Stimulated activated CD8-positive, alpha-beta memory T cell treated with anti-CD3 and anti-CD28 coated beads, Interleukin-2, amount 100 ng/mL, for 1 hour (primary cell): Measurements from ENCODE around the gene RAB11FIP2.
"Not testable (repeated sequence)": the region's sequence is repeated elsewhere in the genome, so short reads cannot be mapped to it uniquely, and the experiment has no call there.

Experiments
- DNase-seq, 2 donors: peaks; one replicate each; pipeline ENCODE4 v3.0.0-alpha.2; 2020; ENCODE audit warnings: low read depth in 2 of 2

RAB11FIP2 gene, protein sequence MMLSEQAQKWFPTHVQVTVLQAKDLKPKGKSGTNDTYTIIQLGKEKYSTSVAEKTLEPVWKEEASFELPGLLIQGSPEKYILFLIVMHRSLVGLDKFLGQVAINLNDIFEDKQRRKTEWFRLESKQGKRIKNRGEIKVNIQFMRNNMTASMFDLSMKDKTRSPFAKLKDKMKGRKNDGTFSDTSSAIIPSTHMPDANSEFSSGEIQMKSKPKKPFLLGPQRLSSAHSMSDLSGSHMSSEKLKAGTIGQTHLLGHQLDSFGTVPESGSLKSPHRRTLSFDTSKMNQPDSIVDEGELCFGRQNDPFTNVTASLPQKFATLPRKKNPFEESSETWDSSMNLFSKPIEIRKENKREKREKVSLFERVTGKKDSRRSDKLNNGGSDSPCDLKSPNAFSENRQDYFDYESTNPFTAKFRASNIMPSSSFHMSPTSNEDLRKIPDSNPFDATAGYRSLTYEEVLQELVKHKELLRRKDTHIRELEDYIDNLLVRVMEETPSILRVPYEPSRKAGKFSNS

DNA sequence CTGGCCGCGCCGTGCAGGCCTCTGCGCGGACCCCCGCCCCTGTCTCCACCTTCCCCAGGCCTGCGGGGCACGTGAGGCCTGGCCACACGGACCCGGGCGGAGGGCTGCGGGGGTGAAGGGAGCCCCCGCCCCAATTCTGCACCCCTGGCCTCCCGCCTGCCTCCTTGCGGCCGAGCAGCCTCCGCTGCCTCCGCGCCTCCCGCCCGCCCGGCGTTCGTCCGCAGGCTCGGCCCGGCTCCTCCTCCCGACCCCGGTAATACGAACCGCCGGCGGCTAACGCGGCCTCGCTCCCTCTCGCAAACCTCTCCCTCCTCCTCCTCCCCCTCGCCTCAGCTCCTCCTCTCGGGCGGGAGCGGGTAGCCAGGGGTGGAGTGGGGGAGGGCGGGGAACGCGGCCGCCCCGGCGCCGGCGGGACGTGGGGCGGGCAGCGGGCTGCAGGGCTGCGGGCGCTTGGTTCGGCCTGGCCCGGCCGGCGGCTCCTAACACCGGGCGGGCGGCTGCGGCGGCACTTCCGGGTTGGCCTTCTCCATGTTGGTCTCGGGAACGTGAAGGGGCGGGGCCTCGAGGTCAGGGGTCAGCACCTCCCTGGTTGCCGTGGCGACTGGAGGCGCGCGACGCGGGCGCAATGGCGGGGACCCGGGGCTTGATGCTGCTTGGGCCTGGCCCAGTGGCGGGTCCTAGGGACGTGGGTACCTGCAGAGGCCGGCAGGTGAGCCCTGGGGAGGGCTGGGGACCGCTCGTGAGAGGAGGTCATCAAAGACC, at the start of gene RAB11FIP2:
TSS of gene RAB11FIP2 (minus strand) at position 547 of the 762 bp plus-strand sequence. CDS start 778 bp downstream, outside the sequence.
- DNase-seq: peak; percentile 90 to 94

DNA sequence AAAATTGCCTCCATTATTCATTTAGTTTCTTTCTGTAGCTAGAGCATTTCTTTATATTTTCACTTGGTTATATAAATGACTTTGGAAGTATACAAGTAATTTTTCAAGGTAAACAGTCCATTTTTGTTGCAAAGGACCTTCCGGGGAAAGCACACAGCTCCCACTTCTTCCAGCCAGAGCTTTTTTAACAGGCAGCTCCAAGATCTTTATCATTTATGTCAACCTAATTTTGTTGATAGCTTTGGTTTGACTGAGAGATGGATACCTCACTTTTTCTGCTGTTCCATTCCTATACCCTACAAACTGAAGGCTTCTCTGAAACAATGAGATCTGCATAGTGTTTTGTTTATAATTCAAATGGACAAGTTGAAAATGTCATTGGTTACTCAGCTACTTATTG, 49.3 kb upstream of the RAB11FIP2 start:
- no peak for DNase-seq

DNA sequence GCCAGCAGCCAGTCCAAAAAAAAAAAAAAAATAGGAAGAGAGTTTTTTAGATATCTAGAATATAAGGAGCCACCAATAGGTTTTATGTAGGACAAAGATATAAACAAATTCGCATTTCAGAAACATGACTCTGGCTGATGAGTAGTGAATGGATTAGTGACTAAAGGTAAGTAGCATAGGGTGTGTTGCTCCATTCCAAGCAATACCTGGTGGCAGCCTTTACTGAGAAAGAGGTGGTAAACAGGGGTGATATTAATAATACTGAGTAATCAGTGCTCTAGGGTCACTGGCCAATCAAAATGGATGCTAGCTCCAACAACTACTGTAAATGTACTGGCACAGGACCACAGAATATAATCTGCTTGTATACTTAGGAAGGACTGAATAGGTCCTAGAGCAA, 45.5 kb upstream of the RAB11FIP2 start:
- no peak for DNase-seq

DNA sequence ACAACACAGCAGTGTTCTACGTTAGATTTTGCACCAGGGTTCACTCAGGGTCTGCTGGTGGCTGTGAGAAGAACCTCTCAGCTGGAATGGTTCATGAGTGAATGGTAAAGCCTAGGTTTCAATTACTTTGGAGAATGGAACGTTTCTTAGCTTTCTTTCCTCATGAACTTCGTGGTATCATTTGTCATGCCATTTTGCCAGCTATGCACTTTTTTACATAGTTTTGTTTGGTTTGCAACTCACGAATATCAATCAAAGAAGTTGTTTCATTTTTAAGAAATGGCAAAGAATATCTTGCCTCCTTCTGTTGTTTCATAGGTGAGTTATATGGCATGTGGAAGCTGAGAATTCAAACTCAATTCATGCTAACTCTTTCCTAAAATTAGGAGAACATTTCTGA, 34.1 kb upstream of the RAB11FIP2 start:
- DNase-seq: no peak

DNA sequence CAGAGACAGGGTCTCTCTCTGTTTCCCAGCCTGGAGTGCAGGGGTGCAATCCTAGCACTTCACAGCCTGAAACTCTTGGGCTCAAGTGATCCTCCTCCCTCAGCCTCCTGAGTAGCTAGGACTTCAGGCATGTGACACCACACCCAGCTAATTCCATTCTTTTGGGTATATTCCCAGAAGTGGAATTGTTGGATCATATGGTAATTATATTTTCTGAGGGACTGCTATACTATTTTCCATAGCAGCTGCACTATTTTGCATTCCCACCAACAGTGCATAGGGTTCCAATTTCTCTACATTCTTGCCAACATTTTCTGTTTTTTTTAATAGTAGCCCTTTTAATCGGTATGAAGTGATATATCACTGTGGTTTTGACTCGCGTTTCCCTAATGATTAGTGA, 30.0 kb upstream of the RAB11FIP2 start:
- no peak for DNase-seq

DNA sequence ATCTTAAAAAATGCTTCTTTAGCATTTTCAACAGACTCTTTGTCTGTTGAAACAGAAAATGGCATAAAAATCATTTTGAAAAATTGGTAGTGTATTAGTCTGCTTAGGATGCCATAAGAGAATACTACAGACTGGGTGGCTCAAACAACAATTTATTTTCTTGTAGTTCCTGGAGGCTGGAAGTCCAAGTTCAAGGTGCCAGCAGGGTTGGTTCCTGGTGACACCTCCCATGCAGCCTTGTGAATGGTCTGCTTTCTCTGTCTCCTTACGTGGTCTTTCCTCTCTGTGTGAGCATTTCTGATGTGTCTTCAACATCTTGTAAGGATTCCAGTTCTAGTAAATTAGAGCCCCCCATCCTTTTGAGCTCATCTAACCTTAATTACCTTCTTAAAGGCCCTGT, 26.1 kb upstream of the RAB11FIP2 start:
- DNase-seq: no peak

DNA sequence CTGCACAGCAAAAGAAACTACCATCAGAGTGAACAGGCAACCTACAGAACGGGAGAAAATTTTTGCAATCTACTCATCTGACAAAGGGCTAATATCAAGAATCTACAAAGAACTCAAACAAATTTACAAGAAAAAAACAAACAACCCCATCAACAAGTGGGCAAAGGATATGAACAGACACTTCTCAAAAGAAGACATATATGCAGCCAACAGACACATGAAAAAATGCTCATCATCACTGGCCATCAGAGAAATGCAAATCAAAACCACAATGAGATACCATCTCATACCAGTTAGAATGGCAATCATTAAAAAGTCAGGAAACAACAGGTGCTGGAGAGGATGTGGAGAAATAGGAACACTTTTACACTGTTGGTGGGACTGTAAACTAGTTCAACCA, 20.6 kb upstream of the RAB11FIP2 start:
- not testable (repeated sequence) for DNase-seq

DNA sequence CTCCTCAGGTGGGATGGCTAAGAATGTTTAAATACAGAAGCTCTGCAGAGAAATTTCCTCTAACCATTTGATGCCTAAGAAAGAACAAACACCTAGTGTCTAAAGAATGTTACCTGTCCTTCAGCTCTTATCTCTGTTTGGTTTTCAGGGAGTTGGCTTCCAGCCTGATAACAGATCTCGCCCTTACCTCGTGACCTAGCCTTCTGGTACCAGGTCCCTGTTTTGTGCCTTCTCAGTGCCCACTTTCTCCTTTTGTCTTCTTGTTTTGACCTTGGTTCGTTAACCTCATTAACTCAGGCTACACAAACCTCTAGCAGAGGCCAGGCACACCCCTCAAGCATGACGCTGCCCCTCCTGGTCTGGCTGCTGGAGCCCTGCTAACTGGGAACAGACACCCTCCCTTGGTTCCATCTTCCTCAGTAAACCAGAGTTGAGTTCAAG, 16.1 kb upstream of the RAB11FIP2 start:
- DNase-seq: no peak

DNA sequence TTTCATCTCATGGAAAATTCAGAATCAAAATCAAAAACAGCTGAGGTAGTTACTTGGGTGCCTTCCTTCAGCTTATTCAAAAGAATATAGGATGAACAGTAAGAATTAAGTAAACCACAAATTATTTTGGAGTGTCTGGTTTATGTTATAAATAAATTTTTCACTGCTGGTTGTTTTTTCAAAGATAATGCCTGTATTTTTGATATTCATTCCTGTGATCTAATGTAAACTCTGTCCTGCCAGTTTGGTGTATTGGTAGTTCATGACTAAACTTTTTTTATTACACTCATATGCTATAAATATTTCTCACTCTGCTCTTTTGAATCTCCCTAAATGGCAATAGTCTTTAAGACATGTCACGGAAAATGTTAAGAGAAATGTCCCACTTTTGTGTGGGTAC, 11.6 kb upstream of the RAB11FIP2 start:
- DNase-seq: no peak

DNA sequence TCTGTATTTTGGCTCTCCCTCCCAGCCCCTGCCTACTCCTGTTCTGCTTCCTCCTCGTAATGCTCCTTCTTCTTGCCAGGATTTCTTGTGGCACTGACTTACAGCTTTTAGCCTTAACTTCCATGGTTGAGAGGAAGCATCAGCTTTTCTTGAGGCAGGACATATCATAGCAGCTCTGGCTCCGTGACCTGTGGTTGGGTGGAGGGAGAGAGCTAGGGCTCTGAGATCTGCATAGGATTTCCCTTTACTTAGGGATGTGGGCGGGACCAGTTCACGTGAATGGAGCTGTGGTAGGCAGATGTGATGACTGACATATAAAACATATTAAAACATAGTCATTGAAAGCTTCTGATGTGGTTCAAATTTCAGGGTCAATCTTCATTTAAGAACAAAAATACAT, 10.6 kb upstream of the RAB11FIP2 start:
- DNase-seq: no peak

DNA sequence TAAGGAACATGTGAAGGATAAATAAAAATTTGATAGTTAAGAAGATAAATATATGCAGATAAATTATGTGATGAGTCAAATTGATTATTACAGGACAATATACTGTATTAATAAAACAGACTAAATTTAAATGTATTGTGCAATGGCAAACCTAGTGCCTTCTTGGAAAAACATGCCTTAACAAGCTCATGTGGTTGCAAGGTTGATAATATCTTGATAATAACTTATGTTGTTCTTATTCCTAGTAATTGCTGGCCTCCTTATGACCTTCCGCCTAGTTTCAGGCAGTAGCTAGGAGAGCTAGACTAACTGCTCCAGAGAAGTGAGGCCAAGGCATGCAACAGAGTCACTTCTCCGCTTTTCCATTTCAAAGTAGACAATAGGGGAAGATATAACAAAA, 7.6 kb upstream of the RAB11FIP2 start:
- no peak for DNase-seq

DNA sequence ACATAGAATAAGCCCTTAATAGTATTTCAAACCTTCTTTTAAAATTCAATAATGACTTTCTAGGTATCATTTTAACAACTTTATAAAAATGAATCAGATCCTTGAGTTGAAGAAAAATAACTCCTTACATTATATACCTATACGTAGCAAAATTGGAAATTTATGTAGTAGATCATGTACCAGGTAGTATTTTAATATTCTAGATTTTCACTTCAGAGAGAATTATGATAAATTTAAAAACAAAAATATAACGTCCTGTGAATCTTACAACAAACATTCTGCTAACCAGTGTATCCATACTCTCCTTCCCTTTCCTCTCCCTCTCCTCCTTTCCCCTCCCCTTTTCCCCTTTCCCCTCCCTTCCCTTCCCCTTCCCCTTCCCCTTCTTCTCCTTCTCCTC, 6.1 kb upstream of the RAB11FIP2 start:
- no peak for DNase-seq

DNA sequence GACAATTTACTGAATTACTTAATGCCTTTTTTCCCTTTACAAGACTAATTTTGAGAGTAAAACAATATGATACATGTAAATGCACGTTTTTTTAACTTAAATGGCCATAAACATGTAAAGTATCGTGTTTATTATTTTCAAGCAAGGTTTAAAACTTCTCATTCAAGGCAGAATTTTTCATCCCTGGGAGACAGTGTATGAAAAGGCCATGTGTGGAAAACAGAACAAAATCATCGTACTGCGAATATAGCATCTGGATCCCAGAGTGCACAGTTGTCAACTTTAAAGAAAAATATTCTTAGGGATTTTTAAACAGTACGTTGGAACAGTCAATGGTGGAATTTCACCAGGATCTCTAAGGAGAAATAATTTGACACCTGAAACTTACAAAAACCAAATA, 1.1 kb upstream of the RAB11FIP2 start:
- DNase-seq: no peak

DNA sequence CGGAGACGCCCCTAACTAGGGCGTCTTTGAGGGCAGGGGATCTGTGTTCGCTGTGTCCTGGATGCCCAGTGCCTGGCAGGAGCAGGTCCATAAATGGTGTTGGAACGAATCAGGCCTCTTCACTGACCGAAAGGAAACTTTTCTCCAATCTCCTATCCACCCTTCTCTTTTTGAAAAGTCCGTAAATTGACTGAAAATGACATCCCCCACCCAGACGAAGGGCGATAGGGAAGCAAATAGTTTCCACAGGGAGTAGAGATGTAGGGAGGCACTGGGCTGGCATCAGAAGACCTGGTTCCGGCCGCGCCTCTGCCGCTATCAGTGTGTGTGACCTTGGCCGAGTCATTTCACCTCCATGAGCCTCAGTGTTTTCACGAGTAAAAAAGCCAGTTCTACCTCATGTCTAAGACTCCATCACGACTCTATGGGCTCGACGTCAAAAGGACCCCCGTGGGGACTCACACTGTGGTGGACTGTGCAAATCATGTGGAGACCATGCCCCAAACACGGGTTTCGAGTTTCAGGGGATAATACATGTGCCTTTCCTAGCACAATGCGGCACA, 497 bp upstream of the RAB11FIP2 start:
- no peak for DNase-seq

DNA sequence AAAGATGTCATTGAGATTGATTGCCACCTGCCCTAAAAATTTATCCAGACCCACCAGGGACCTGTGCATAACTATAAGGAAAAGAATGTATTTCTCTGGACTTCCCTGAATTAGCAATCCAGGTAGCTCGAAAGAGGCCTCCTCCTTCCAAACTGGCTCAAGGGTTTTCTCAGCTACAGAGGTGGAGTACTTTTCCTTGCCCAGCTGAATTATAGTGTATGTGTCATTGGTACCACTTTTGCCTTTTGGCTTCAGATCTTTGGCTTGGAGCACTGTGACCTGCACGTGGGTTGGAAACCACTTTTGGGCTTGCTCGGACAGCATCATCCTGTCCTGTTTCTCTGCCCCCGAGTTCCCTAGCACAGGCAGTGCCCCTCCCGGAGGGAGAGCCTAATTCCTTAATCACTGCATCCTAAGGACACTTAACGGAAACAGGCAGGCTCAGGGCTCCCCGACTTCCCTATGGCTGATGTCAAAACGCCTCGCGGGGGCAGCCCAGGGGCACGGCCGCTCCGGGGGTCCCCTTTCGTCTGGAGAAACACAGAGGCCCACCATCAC, 825 bp downstream of the RAB11FIP2 start:
- DNase-seq: peak in 1 of 2 donors; percentile 0

DNA sequence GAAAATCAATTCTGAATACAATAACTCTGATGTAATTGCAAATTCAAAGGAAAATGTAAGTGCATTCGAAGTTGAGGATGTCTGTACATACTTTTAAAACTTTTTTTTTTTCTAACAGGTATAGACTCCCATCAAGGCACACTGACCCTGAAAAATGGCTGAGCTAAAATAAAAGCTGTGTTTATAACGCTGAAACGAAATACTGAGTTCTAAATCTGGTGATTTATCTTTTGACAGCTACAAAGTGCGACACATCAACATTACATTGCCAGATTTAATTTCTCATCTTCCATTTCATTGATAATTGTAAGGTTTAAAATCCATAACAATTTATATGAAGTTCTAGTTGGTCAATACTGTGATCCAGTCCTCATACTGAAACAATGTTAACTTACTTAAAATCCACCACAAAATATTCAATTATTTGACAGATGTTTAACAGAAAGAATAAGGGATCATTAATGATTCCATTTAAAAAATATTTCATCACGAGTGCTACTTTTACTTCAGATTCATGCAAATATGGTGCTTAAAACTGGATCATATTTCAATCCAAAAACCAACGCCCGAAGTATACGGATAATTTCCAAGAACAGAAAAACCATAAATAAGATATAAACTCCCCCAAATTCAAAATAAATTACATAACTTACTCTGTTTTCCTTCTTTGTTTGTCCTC, 1.4 kb downstream of the RAB11FIP2 start:
- DNase-seq: no peak

DNA sequence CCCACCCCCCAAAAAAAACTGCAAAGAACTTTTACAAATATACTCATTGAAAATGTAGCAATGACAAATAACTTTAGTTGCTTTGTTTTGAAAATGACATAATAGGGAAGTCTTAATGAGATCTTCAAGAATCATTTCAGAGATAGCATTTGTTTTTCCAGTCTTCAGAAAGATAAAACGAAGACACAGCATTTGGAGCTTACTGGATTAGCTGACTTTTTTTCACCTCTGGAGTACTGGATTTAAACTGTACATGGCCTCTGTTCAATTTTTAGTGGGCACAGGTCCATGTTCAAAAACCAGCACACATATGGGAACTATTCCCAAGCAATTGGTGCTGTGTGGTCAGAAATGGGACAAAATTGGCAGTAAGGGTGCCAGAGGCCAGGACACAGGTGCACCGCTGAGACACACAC, 3.9 kb downstream of the RAB11FIP2 start:
- DNase-seq: no peak

DNA sequence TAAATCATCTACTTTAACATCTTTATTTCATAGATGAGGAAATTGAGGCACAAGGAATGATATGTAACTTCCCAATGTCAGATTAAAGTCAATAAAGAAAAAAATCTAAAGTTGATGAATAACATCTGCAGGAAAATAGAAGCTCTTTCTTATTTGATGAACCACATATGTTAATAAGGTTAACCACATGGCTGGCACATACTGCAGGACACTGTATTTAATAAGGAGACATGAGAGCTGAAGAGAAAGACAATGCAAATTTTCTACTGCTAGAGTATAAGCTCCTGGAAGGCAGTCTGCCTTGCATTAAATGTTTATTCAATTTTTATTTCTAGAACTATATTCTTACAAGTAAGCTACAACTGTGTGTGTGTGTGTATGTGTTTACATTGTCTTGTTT, 4.4 kb downstream of the RAB11FIP2 start:
- no peak for DNase-seq

DNA sequence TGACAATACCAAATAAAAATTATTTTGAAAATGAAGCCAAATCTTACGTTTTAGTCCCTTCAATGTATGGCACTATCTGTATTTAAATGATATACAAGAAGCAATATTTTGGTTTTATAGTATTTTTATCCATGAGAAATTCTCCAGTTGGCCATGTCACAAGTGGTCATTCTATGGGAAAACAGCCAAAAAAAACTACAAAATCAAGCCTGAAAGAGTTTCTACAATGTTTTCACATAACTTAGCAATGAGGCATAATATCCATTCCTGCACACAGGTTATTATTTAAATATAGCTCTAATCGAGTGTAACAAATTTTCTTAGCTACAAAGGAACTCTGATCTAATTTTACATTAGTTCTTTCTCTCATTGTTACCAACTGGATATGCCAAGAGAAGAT, 5.4 kb downstream of the RAB11FIP2 start:
- no peak for DNase-seq

DNA sequence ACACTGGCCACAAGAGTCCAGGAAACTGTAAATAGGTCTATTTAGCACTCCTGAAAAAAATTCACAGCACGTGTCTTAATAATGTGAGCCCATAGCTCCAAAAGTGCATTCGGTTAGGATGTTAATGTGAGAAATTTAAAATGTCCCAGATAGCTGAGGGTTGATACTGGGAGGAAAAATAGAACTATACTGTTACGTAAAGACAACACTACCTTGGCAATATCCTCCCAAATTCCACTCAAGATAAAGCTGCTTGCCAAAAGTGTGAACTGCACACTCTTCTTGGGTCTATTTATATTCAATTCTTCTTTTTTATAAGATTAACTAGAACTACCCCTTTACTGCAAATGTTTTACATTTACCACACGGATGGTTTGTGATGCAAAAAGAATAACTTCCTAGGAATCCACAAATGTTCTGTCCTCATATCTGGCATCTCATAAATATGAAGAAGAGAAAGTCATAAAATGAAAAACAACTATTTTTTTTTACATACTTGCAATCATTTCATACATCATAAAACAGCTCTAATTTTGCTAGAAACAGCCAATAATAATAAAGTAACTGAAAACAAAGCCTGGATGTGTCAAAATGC, 10.4 kb downstream of the RAB11FIP2 start:
- DNase-seq: no peak

DNA sequence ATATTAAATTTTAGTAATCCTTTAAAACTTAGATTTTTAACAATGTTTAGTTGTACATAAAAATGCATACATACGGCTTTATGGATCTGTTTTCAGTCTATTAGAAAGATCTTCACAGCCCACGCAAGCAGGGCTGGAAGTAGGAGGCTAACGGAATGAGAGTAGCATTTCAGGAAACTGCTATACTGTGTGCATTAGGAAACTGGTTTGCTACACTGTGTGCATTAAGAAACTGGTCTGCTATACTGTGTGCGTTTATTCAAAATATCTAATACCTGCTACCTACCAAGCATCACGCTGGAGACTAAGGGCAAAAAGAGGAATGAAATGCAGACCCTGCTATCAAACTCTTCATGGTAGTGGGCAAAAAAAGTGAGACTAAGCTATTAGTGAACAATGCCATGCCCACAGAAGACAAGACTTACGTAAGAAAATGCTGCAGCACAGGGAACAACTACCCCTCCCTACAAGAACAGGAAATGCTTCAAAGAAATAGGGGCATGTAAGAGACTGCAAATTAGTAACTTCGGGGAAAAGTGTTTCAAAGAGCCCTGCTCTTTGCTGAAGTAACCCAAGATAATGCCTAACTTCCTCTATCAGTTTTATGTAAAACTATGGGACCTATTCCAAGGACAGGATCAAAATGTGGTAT, 11.3 kb downstream of the RAB11FIP2 start:
- no peak for DNase-seq
